ENCODE results near the gene CUBN.

The CUBN gene

GRCh38 chr10:16905320-16905719 lies 224.3 kb downstream of the CUBN start:
- DNase-seq, result no peak

GRCh38 chr10:16904639-16905061 lies 225.0 kb downstream of the CUBN start:
- DNase-seq, result no peak

- no peak for DNase-seq
Measured at GRCh38 chr10:16904049-16904448, 225.6 kb downstream of the CUBN start.

GRCh38 chr10:16902606-16903005 lies 227.0 kb downstream of the CUBN start:
- peak; percentile 57 for DNase-seq

- no peak for DNase-seq
Measured at GRCh38 chr10:16901106-16901505, 228.5 kb downstream of the CUBN start.

GRCh38 chr10:16896993-16897392 lies 232.6 kb downstream of the CUBN start:
- DNase-seq, result no peak

GRCh38 chr10:16894821-16895220 lies 234.8 kb downstream of the CUBN start:
- no peak for DNase-seq

- no peak for DNase-seq
Measured at GRCh38 chr10:16893664-16894063, 235.9 kb downstream of the CUBN start.

- peak; percentile 60 for DNase-seq
Measured at GRCh38 chr10:16891375-16892313, 238.0 kb downstream of the CUBN start.

- no peak for DNase-seq
Measured at GRCh38 chr10:16890691-16891090, 238.9 kb downstream of the CUBN start.

- DNase-seq, result no peak
Measured at GRCh38 chr10:16887565-16887964, 242.0 kb downstream of the CUBN start.

GRCh38 chr10:16886031-16886430 lies 243.6 kb downstream of the CUBN start:
- DNase-seq, result no peak

- no peak for DNase-seq
Measured at GRCh38 chr10:16884497-16884896, 245.1 kb downstream of the CUBN start.

- no peak for DNase-seq
Measured at GRCh38 chr10:16883084-16883483, 246.5 kb downstream of the CUBN start.

- DNase-seq, result no peak
Measured at GRCh38 chr10:16870331-16870730, 259.3 kb downstream of the CUBN start.

- DNase-seq, result no peak
Measured at GRCh38 chr10:16867990-16868389, 261.6 kb downstream of the CUBN start.

- DNase-seq, result no peak
Measured at GRCh38 chr10:16867556-16867955, 262.1 kb downstream of the CUBN start.

- DNase-seq, result no peak
Measured at GRCh38 chr10:16866541-16867275, 262.9 kb downstream of the CUBN start.

GRCh38 chr10:16865766-16866165 lies 263.8 kb downstream of the CUBN start:
- DNase-seq, result no peak

- DNase-seq, result no peak
Measured at GRCh38 chr10:16863766-16864165, 265.8 kb downstream of the CUBN start.

GRCh38 chr10:16857419-16857818 lies 272.2 kb downstream of the CUBN start:
- no peak for DNase-seq

GRCh38 chr10:16856567-16856966 lies 273.0 kb downstream of the CUBN start:
- DNase-seq, result no peak

GRCh38 chr10:16856092-16856491 lies 273.5 kb downstream of the CUBN start:
- DNase-seq, result no peak

GRCh38 chr10:16854623-16855022 lies 275.0 kb downstream of the CUBN start:
- no peak for DNase-seq

Measured in activated CD4-positive, alpha-beta T cell treated with anti-CD3 and anti-CD28 coated beads, Interleukin-2, amount 50 U/mL, for 16 hours (primary cell).